PC-3 (cell line): ENCODE results near the gene TUBG2. TPM values are rescaled to one million over a fixed set of nuclear protein-coding genes. Genes with fewer than 3 reads are reported as not detected.

Source experiments
- ATAC-seq: fragments of 200-7000 bp; cut with Tn5 transposase; 2 replicates; pipeline ENCODE4 v1.9.1; 2020; ENCODE audit warnings: mild to moderate bottlenecking, moderate library complexity
- BruUV-seq: library from RNA; stranded (reverse); fragments of 400-500 nt; replicated peaks from 2 replicates; lab custom pipeline; 2021; lab: Mats Ljungman, UMichigan
- CTCF ChIA-PET: fragments of 300-600 bp; sonication (Branson Sonifier 250); formaldehyde crosslinking; loops from one replicate; lab custom pipeline; 2022; ENCODE audit warnings: antibody characterized with exemption; lab: Charles Lee
- POLR2A ChIA-PET: fragments of 300-600 bp; sonication (Branson Sonifier 250); formaldehyde crosslinking; loops from one replicate; lab custom pipeline; 2022; ENCODE audit warnings: antibody characterized with exemption; ENCODE audit not compliant: unreplicated experiment; lab: Charles Lee
- DNase-seq: peaks from one replicate; pipeline ENCODE4 v3.0.0-alpha.2; 2015
- H2AFZ ChIP-seq: fragments of 300-600 bp; sonication (generic); 2 replicates; pipeline ENCODE4 v1.6.0; 2016; ENCODE audit warnings: antibody characterized with exemption, low read length
- H3F3A ChIP-seq: fragments of 300-600 bp; sonication (generic); one replicate; pipeline ENCODE4 v1.6.0; 2017; ENCODE audit warnings: antibody characterized with exemption, low read length, control low read depth, mild to moderate bottlenecking; ENCODE audit not compliant: unreplicated experiment
- H3K27ac ChIP-seq: fragments of 300-600 bp; sonication (generic); 2 replicates; pipeline ENCODE4 v1.5.1; 2016; ENCODE audit warnings: mild to moderate bottlenecking, low read length
- H3K27me3 ChIP-seq: fragments of 300-600 bp; sonication (generic); 2 replicates; pipeline ENCODE4 v1.6.1; 2016; ENCODE audit warnings: low read length, mixed read lengths
- H3K36me3 ChIP-seq: fragments of 300-600 bp; sonication (generic); 2 replicates; pipeline ENCODE4 v1.6.1; 2016; ENCODE audit warnings: low read depth, mixed run types, low read length, mixed read lengths
- H3K4me1 ChIP-seq: fragments of 300-600 bp; sonication (generic); 2 replicates; pipeline ENCODE4 v1.5.1; 2016; ENCODE audit warnings: low read length; ENCODE audit not compliant: insufficient read depth
- H3K4me2 ChIP-seq: fragments of 300-600 bp; sonication (generic); 2 replicates; pipeline ENCODE4 v1.6.0; 2016; ENCODE audit warnings: low read length
- H3K4me3 ChIP-seq: fragments of 300-600 bp; sonication (generic); 2 replicates; pipeline ENCODE4 v1.5.1; 2016; ENCODE audit warnings: mild to moderate bottlenecking, low read length, mixed read lengths
- H3K79me2 ChIP-seq: fragments of 300-600 bp; sonication (generic); 2 replicates; pipeline ENCODE4 v1.6.1; 2017; ENCODE audit warnings: low read length, mixed read lengths
- H3K9ac ChIP-seq: fragments of 300-600 bp; sonication (generic); 2 replicates; pipeline ENCODE4 v1.6.0; 2016; ENCODE audit warnings: mild to moderate bottlenecking, low read length
- H3K9me2 ChIP-seq: fragments of 300-600 bp; sonication (generic); replicated peaks from 2 replicates; pipeline ENCODE4 v1.6.1; 2016; ENCODE audit warnings: mixed run types, low read length, mixed read lengths
- H3K9me3 ChIP-seq: fragments of 300-600 bp; sonication (generic); 2 replicates; pipeline ENCODE4 v1.6.1; 2016; ENCODE audit warnings: low read length, mixed read lengths
- H4K20me1 ChIP-seq: fragments of 300-600 bp; sonication (generic); 2 replicates; pipeline ENCODE4 v1.6.1; 2016; ENCODE audit warnings: low read length, mixed read lengths
- EZH2 ChIP-seq: fragments of 300-600 bp; sonication (generic); IDR thresholded peaks from one replicate; pipeline ENCODE4 v1.6.1; 2017; ENCODE audit warnings: antibody characterized with exemption, mild to moderate bottlenecking, low read length; ENCODE audit not compliant: unreplicated experiment
- EZH2phosphoT487 ChIP-seq: fragments of 300-600 bp; sonication (generic); IDR thresholded peaks from 2 replicates; pipeline ENCODE4 v1.6.1; 2018; ENCODE audit warnings: mild to moderate bottlenecking, antibody characterized with exemption, low read length, borderline replicate concordance
- intact Hi-C: fragments of 100-400 bp; cut with micrococcal nuclease; formaldehyde crosslinking; loops from 2 replicates; pipeline ENCODE4 v1.9.0; 2023
- total RNA-seq: library from RNA; depleted of rRNA; stranded (reverse); fragments of >200 nt; gene quantifications from 2 replicates; pipeline ENCODE4 v1.2.3, GENCODE V29; 2014
- TF ChIP-seq, protein P1 (sequence below): fragments of 300-600 bp; sonication (generic); conservative IDR thresholded peaks from 2 replicates; pipeline ENCODE4 v1.5.1; 2017; ENCODE audit warnings: antibody characterized with exemption, low read depth, mild to moderate bottlenecking, low read length

Gene TUBG2
- total RNA-seq, 1 experiment from 2014 or later = 7.1 TPM

- CTCF ChIA-PET = no interaction called here
- no peaks in the 10 kb centered on the region for H3K9me3 ChIP-seq
- H3K4me2 ChIP-seq = no peak overlapping the region
- BruUV-seq = no TSS peak
- H3F3A ChIP-seq = no peaks in the 10 kb centered on the region
- no peak overlapping the region for H3K9ac ChIP-seq
- peaks cover 4% of the 10 kb centered on the region; the same call in 1 of the 2 replicates for H3K4me1 ChIP-seq
- POLR2A ChIA-PET = no interaction called here
- no peaks in the 10 kb centered on the region for H3K79me2 ChIP-seq
- ATAC-seq (no peak), DNase-seq (no peak)
- H3K9me2 ChIP-seq = no peaks in the 10 kb centered on the region
- intact Hi-C loops = no loop called here
- TF ChIP-seq, protein P1, sequence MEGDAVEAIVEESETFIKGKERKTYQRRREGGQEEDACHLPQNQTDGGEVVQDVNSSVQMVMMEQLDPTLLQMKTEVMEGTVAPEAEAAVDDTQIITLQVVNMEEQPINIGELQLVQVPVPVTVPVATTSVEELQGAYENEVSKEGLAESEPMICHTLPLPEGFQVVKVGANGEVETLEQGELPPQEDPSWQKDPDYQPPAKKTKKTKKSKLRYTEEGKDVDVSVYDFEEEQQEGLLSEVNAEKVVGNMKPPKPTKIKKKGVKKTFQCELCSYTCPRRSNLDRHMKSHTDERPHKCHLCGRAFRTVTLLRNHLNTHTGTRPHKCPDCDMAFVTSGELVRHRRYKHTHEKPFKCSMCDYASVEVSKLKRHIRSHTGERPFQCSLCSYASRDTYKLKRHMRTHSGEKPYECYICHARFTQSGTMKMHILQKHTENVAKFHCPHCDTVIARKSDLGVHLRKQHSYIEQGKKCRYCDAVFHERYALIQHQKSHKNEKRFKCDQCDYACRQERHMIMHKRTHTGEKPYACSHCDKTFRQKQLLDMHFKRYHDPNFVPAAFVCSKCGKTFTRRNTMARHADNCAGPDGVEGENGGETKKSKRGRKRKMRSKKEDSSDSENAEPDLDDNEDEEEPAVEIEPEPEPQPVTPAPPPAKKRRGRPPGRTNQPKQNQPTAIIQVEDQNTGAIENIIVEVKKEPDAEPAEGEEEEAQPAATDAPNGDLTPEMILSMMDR = no peak
- TF ChIP-seq EZH2phosphoT487 (no peak), EZH2 (no peak)
- no peak overlapping the region for H3K27ac ChIP-seq
- no peaks in the 10 kb centered on the region; the same call in 1 of the 2 replicates for H3K36me3 ChIP-seq
- H3K27me3 ChIP-seq = no peaks in the 10 kb centered on the region
- H4K20me1 ChIP-seq = no peaks in the 10 kb centered on the region
- no peak overlapping the region for H2AFZ ChIP-seq
- no peak overlapping the region for H3K4me3 ChIP-seq
These were observed 38.2 kb downstream of the TUBG2 start for GRCh38 chr17:42697108-42697811.

DNA sequence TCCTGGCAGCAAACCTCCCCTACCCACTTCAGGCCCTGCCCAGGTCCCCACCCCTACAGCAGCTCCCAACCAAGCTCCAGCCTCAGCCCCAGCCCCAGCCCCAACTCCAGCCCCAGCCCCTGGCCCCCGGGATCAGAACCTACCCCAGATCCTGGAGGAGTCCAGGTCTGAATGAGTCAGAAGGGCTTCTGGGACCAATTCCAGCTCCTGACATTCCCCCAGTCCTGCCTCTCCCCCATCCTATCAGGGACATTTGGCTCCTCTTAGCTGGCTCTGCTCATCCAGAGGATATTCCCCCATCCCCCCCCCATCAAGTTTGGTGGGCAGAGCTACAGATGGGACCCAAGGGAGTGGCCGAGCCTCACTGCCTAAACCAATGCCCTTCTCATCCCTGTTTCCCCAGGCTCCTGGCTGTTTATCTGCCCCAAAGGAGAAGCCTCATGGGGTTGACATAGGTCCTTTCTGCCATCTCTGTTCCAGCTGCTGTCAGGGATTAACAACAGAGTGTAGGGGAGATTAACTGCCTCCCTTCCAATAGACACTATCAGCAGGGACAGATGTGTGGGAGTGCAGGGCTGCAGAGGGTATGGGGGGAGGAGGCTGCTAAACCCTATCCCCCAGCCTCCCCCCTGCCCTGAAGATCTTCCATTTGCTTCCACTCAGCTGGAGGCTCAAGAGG is 39.8 kb downstream of the TUBG2 start:
- BruUV-seq = no TSS peak
- Histone ChIP-seq H4K20me1 (no peaks in the 10 kb centered on the region), H3K36me3 (no peaks in the 10 kb centered on the region; the same call in none of the 2 replicates), H3K9me3 (no peaks in the 10 kb centered on the region), H3K79me2 (no peaks in the 10 kb centered on the region), H3K9ac (no peak overlapping the region), H3K27ac (no peak overlapping the region), H2AFZ (no peak overlapping the region), H3F3A (no peaks in the 10 kb centered on the region), H3K4me1 (peaks cover 4% of the 10 kb centered on the region; the same call in 1 of the 2 replicates), H3K9me2 (no peaks in the 10 kb centered on the region), H3K27me3 (no peaks in the 10 kb centered on the region), H3K4me3 (no peak overlapping the region), H3K4me2 (no peak overlapping the region)
- TF ChIP-seq EZH2phosphoT487 = no peak
- TF ChIP-seq EZH2 = no peak
- TF ChIP-seq, protein P1 = no peak
- intact Hi-C loops = no loop called here
- peak; percentile 52 for DNase-seq
- peak; percentile 67; the same call in 1 of the 2 replicates for ATAC-seq
- POLR2A ChIA-PET = no interaction called here
- CTCF ChIA-PET = interaction anchor here (0.6 kb wide), 1 partner anchor 121 kb away, joined by 16 read pairs; no protein-coding TSS in a partner anchor

GRCh38 chr17:42699415-42699740 is 40.3 kb downstream of the TUBG2 start:
- no peaks in the 10 kb centered on the region; the same call in none of the 2 replicates for H3K36me3 ChIP-seq
- no peaks in the 10 kb centered on the region for H3K9me2 ChIP-seq
- ChIA-PET POLR2A (no interaction called here), CTCF (interaction anchor here (0.6 kb wide), 1 partner anchor 121 kb away, joined by 16 read pairs; no protein-coding TSS in a partner anchor)
- ATAC-seq (no peak), DNase-seq (no peak)
- H3F3A ChIP-seq = no peaks in the 10 kb centered on the region
- H3K9me3 ChIP-seq = no peaks in the 10 kb centered on the region
- TSS peak; percentile 35 for BruUV-seq
- no peaks in the 10 kb centered on the region for H3K79me2 ChIP-seq
- H3K4me3 ChIP-seq = no peak overlapping the region
- H3K4me1 ChIP-seq = peaks cover 4% of the 10 kb centered on the region; the same call in 1 of the 2 replicates
- H3K4me2 ChIP-seq = no peak overlapping the region
- H4K20me1 ChIP-seq = no peaks in the 10 kb centered on the region
- intact Hi-C loops = no loop called here
- no peaks in the 10 kb centered on the region for H3K27me3 ChIP-seq
- H3K9ac ChIP-seq = no peak overlapping the region
- H2AFZ ChIP-seq = no peak overlapping the region
- TF ChIP-seq EZH2 = no peak
- TF ChIP-seq EZH2phosphoT487 = no peak
- TF ChIP-seq, protein P1 = no peak
- H3K27ac ChIP-seq = no peak overlapping the region
